Gastroesophageal sphincter (tissue), 4 donors: ENCODE results near the gene NAT14. TPM values are rescaled to one million over a fixed set of nuclear protein-coding genes. Genes with fewer than 3 reads are reported as not detected.

Source experiments
- ATAC-seq: fragments of 150-250 bp; one replicate; pipeline ENCODE4 v1.9.1; 2016; ENCODE audit warnings: mild to moderate bottlenecking, moderate library complexity
- H3K27ac ChIP-seq, 4 donors: fragments of 200-600 bp; sonication (generic) in 3 of 4; 1 replicate in 3 of 4; 2 replicates in 1 of 4; pipeline ENCODE4 v1.5.1; 2016 to 2019
- H3K27me3 ChIP-seq: fragments of 200-600 bp; sonication (generic); one replicate; pipeline ENCODE4 v1.5.1; 2019
- H3K36me3 ChIP-seq, 2 donors: fragments of 200-600 bp; sonication (generic); one replicate each; pipeline ENCODE4 v1.5.1; 2019; ENCODE audit warnings: control low read depth in 1 of 2
- H3K4me1 ChIP-seq, 3 donors: fragments of 200-600 bp; sonication (generic); 1 replicate in 2 of 3; 2 replicates in 1 of 3; pipeline ENCODE4 v1.5.1; 2016 to 2019; ENCODE audit warnings: control low read depth in 2 of 3
- H3K4me3 ChIP-seq, 2 donors: fragments of 200-600 bp; sonication (generic); one replicate each; pipeline ENCODE4 v1.5.1; 2019; ENCODE audit warnings: mild to moderate bottlenecking in 1 of 2, moderate library complexity in 1 of 2
- H3K9me3 ChIP-seq, 3 donors: fragments of 200-600 bp; sonication (generic); one replicate each; pipeline ENCODE4 v1.5.1; 2017 to 2019; ENCODE audit warnings: control low read depth in 2 of 3
- CTCF ChIP-seq, 4 experiments: fragments of 200-600 bp in 2 of 4; fragments of 450-650 bp in 2 of 4; sonication (generic) in 1 of 4; IDR thresholded peaks; one replicate each; pipeline ENCODE4 v1.5.1; 2017 to 2019; ENCODE audit warnings: antibody characterized with exemption in 4 of 4, mild to moderate bottlenecking in 2 of 4, moderate library complexity in 2 of 4
- EP300 ChIP-seq: sonication (generic); formaldehyde crosslinking; IDR thresholded peaks from one replicate; pipeline ENCODE4 v1.6.1; 2017; ENCODE audit warnings: antibody characterized with exemption, mild to moderate bottlenecking
- POLR2A ChIP-seq, 2 donors: fragments of 450-650 bp; IDR thresholded peaks; one replicate each; pipeline ENCODE4 v1.6.1; 2017; ENCODE audit warnings: antibody characterized with exemption in 2 of 2, mild to moderate bottlenecking in 2 of 2, moderate library complexity in 1 of 2
- POLR2AphosphoS5 ChIP-seq: sonication (generic); formaldehyde crosslinking; IDR thresholded peaks from one replicate; pipeline ENCODE4 v1.6.1; 2017; ENCODE audit warnings: antibody characterized with exemption
- WGBS, 2 donors: methylation state at CpG; one replicate each; pipeline ENCODE4 v1.1.5; 2018; ENCODE audit warnings: low coverage in 1 of 2; 5-methylcytosine and 5-hydroxymethylcytosine counted together
- total RNA-seq, 4 donors: library from RNA; depleted of rRNA; stranded (reverse); fragments of >200 nt; gene quantifications; one replicate each; pipeline ENCODE4 v1.1.0, GENCODE V29; 2016

Gene NAT14
- total RNA-seq, 4 donors from 2014 or later = 7.4 to 14.0 (median 7.9) TPM

GRCh38 chr19:55461974-55462626, 22.9 kb upstream of the NAT14 start:
- ATAC-seq = no peak
- no peak for TF ChIP-seq CTCF (IDR thresholded peaks at IDR 0.05)
- peak in 1 of 2 donors; percentile 36 for TF ChIP-seq POLR2A (IDR thresholded peaks at IDR 0.05)
- TF ChIP-seq POLR2AphosphoS5 = no peak
- no peak for TF ChIP-seq EP300
- Histone ChIP-seq H3K4me1 (peaks cover 0 to 46% (median 5%) of the 10 kb centered on the region in 3 donors), H3K27ac (peak overlapping the region; percentile 47 to 93 (median 86)), H3K4me3 (peak overlapping the region; percentile 42 to 73), H3K27me3 (no peaks in the 10 kb centered on the region), H3K9me3 (no peaks in the 10 kb centered on the region), H3K36me3 (peaks cover 0 to 1% of the 10 kb centered on the region in 2 donors)
- WGBS, 2 donors = 12 to 16% methylated on average over 14 to 21 of the region's 27 CpGs

GRCh38 chr19:55462722-55463121, 22.3 kb upstream of the NAT14 start:
- H3K27me3 ChIP-seq = no peaks in the 10 kb centered on the region
- TF ChIP-seq POLR2AphosphoS5 = no peak
- no peak for TF ChIP-seq CTCF (IDR thresholded peaks at IDR 0.05)
- TF ChIP-seq POLR2A (IDR thresholded peaks at IDR 0.05) = no peak
- no peak for TF ChIP-seq EP300
- no peaks in the 10 kb centered on the region for H3K36me3 ChIP-seq
- H3K4me1 ChIP-seq = peaks cover 0 to 53% (median 5%) of the 10 kb centered on the region in 3 donors
- ATAC-seq = no peak
- 80 to 100% methylated on average over 5 to 11 of the region's 11 CpGs for WGBS, 2 donors
- H3K9me3 ChIP-seq = no peaks in the 10 kb centered on the region
- no peak overlapping the region for H3K27ac ChIP-seq
- H3K4me3 ChIP-seq = no peak overlapping the region

- Histone ChIP-seq H3K4me3 (no peak overlapping the region), H3K36me3 (no peaks in the 10 kb centered on the region), H3K9me3 (no peaks in the 10 kb centered on the region), H3K4me1 (peaks cover 0 to 53% (median 5%) of the 10 kb centered on the region in 3 donors), H3K27me3 (no peaks in the 10 kb centered on the region), H3K27ac (no peak overlapping the region)
- 58 to 100% methylated on average over 1 to 4 of the region's 15 CpGs for WGBS, 2 donors
- ATAC-seq = no peak
- TF ChIP-seq CTCF (IDR thresholded peaks at IDR 0.05) (no peak), EP300 (no peak), POLR2A (IDR thresholded peaks at IDR 0.05) (no peak), POLR2AphosphoS5 (no peak)
Observed at GRCh38 chr19:55463583-55464031, 21.4 kb upstream of the NAT14 start.

- Histone ChIP-seq H3K4me1 (peaks cover 0 to 47% (median 5%) of the 10 kb centered on the region in 3 donors), H3K4me3 (no peak overlapping the region), H3K27me3 (no peaks in the 10 kb centered on the region), H3K36me3 (no peaks in the 10 kb centered on the region), H3K27ac (no peak overlapping the region), H3K9me3 (no peaks in the 10 kb centered on the region)
- WGBS, 2 donors = 48 to 71% methylated on average over 7 of the region's 23 CpGs
- no peak for ATAC-seq
- TF ChIP-seq EP300 = no peak
- no peak for TF ChIP-seq POLR2A (IDR thresholded peaks at IDR 0.05)
- no peak for TF ChIP-seq POLR2AphosphoS5
- no peak for TF ChIP-seq CTCF (IDR thresholded peaks at IDR 0.05)
Observed at GRCh38 chr19:55464039-55464661, 20.8 kb upstream of the NAT14 start.

GRCh38 chr19:55464662-55465054, 20.3 kb upstream of the NAT14 start, which contains the start of gene C19orf85:
C19orf85 (minus strand) TSS chr19:55464751; CDS start chr19:55464554, 197 bp downstream.
- Histone ChIP-seq H3K4me3 (no peak within 1 kb of the TSS), H3K36me3 (no peaks in the 10 kb centered on the region), H3K4me1 (peaks cover 0 to 42% (median 5%) of the 10 kb centered on the region in 3 donors), H3K27ac (no peak within 1 kb of the TSS), H3K27me3 (no peaks in the 10 kb centered on the region), H3K9me3 (no peaks in the 10 kb centered on the region)
- no peak for ATAC-seq
- WGBS, 2 donors = 60 to 73% methylated on average over 3 to 10 of the region's 14 CpGs
- TF ChIP-seq POLR2A (IDR thresholded peaks at IDR 0.05) = no peak
- TF ChIP-seq EP300 = no peak
- no peak for TF ChIP-seq CTCF (IDR thresholded peaks at IDR 0.05)
- no peak for TF ChIP-seq POLR2AphosphoS5
